Activated CD8-positive, alpha-beta memory T cell treated with anti-CD3 and anti-CD28 coated beads for 4 hours (primary cell): ENCODE data around the gene ASH1L.
"Not testable (repeated sequence)": the region's sequence is repeated elsewhere in the genome, so short reads cannot be mapped to it uniquely, and the experiment has no call there.

Experiments used
- DNase-seq, 2 donors: peaks; one replicate each; pipeline ENCODE4 v3.0.0-alpha.2; 2020; ENCODE audit warnings: low read depth in 2 of 2

ASH1L gene

GRCh38 chr1:155437405-155437804, 125.2 kb downstream of the ASH1L start:
- DNase-seq, result no peak

- not testable (repeated sequence) for DNase-seq
Measured at GRCh38 chr1:155433831-155434389, 128.7 kb downstream of the ASH1L start.

GRCh38 chr1:155433128-155433830, 129.3 kb downstream of the ASH1L start:
- not testable (repeated sequence) for DNase-seq

DNA sequence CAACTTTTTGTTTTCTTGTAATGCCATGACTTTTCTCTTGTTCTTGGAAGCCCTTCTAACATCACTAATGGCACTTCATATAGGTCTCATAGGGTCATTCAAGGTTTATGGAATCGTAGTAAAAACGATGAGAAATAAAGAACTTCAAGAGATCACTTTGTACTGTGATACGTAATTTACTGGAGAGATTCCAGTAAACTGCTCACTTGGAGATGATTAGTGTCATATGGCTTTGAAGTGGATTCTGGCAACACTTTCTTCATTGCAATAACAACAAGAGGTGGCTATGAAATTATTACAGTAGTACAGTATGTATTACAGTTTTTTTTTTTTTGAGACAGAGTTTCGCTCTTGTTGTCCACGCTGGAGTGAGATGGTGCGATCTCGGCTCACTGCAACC, 138.5 kb downstream of the ASH1L start:
- no peak for DNase-seq

GRCh38 chr1:155420788-155421187, 141.8 kb downstream of the ASH1L start:
- no peak for DNase-seq

DNA sequence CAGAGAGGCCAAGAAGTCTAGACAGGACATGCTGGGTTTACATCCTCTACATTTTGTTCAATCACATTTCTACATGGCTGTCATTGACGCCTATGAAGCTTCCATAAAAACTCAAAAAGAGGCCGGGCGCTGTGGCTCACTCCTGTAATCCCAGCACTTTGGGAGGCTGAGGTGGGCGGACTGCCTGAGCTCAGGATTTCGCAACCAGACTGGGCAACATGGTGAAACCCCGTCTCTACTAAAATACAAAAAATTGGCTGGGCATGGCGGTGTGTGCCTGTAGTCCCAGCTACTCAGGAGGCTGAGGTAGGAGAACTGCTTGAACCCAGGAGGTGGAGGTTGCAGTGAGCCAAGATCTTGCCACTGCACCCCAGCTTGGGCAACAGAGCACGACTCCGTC, 150.8 kb downstream of the ASH1L start:
- not testable (repeated sequence) for DNase-seq

DNA sequence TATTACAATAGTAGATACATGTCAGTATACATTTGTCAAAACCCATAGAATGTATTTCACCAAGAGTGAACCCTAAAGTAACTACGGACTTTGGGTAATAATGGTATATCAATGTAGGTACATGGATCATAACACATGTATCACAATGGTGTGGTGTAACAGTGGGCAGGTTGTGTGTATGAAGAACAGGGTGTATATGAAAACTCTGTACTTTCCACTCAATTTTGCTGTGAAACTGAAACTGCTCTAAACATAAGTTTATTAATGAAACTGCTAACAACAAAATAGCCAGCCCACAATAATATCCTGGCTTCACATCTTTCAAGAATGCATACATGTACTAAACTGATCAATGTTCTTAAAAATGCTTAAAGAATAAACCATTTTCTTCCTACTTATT, 151.7 kb downstream of the ASH1L start:
- no peak for DNase-seq

DNA sequence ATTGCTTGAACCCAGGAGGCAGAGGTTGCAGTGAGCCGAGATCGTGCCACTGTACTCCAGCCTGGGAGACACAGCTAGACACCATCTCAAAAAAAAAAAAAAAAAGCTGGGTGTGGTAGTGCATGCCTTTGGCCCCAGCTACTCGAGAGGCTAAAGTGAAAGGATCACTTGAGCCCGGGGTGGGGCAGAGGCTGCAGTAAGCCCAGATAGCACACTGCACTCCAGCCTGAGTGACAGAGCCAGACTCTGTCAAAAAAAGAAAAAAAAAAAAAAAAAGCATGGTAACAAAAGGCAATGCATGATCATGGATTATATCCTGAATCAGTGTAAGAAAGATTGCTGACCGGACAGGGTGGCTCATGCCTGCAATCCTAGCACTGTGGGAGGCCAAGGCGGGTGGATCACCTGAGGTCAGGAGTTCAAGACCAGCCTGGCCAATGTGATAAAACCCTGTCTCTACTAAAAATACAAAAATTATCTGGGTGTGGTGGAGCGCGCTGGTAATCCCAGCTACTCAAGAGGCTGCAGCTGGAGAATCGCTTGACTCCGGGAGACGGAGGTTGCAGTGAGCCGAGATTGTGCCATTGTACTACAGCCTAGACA, 165.6 kb downstream of the ASH1L start:
- no peak for DNase-seq

DNA sequence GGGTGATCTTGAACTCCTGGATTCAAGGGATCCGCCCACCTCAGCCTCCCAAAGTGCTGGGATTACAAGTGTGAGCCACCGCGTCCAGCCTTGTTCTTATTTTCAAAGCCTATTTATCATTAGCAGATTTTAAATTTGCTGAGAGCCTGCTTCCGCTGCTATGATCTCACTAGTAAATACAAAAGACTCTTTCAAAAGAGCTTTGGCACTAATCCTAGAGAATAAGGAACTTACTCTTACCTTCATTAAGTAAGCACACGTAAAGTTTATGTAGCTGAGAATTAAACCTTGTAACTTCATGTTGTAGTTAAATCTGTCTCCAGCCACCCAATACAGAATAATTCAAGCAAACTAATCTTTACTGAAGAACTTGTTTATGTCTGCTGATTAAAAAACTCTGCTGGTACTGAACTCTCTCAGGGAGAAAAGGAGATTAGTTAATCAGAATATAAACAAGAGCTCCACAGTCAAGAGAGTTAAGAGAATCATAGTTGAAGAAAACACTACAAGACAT, 169.6 kb downstream of the ASH1L start:
- no peak for DNase-seq

GRCh38 chr1:155389826-155390225, 172.8 kb downstream of the ASH1L start:
- DNase-seq, result no peak

- not testable (repeated sequence) for DNase-seq
Measured at GRCh38 chr1:155385836-155386235, 176.8 kb downstream of the ASH1L start.

GRCh38 chr1:155383406-155383805, 179.2 kb downstream of the ASH1L start:
- no peak for DNase-seq

- no peak for DNase-seq
Measured at GRCh38 chr1:155379631-155380090, 182.9 kb downstream of the ASH1L start.

- no peak for DNase-seq
Measured at GRCh38 chr1:155379180-155379579, 183.4 kb downstream of the ASH1L start.

DNA sequence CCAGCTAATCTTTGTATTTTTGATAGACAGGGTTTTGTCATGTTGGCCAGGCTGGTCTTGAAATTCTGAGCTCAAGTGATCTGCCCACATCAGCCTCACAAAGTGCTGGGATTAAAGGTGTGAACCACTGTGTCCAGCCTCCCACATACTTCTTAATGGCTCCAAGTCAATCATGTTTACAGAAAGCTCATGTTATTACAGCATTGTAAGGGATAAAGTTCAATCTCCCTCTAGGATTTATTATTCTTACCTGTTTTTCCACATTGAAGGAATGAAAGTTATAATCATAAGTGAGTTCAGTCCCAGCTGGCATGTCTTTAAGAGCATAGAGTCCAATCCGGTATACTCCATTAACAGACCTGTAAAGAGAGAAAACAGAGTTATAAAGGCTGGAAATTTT, 202.6 kb downstream of the ASH1L start:
- no peak for DNase-seq

GRCh38 chr1:155352631-155353030, 210.0 kb downstream of the ASH1L start:
- no peak for DNase-seq

- no peak for DNase-seq
Measured at GRCh38 chr1:155342842-155343241, 219.8 kb downstream of the ASH1L start.

- no peak for DNase-seq
Measured at GRCh38 chr1:155339515-155340097, 223.0 kb downstream of the ASH1L start.

DNA sequence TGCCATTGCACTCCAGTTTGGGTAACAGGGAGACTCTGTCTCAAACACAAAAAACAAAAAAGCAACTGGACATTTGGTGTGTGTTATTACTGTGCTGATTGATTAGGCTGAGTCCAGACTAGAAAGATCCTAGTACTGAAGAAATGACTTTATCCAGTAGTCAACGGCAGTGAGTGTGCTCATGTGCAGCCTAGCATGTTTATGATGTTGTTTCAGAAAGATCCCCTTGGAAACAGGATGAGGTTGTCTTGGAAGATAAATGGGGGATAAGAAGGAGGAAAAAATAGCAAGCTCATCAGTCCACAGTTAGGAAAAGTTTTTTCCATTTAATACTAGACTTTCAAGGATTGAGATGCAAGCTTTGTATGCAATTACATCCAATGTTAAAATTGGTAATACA, 227.6 kb downstream of the ASH1L start:
- DNase-seq, result no peak

DNA sequence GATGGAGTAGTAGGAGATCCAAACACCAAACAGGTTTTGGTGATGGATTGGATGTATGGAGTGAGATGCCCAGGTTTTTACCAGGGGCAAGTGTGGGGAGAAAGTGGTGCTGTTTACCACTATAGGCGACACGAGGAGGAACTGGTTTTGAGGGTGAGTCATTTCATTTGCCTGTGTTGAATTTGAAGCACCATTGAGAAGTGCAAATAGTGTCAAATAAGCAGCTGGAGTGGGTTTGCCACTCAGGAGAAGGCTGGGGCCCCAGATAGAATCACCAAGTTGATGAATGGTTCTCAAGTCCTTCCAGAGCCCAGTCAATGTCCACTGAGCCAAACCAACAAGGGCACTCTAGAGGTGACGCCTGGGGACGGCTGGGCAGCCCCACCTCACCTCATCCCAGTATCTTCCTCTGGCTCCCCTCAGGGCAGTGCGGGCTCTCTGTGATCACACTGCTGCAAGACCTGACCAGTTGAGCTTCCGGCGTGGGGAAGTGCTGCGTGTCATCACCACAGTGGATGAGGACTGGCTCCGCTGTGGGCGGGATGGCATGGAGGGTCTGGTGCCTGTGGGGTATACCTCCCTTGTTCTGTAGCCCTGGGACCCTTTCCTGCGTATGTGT, 232.5 kb downstream of the ASH1L start:
- no peak for DNase-seq

DNA sequence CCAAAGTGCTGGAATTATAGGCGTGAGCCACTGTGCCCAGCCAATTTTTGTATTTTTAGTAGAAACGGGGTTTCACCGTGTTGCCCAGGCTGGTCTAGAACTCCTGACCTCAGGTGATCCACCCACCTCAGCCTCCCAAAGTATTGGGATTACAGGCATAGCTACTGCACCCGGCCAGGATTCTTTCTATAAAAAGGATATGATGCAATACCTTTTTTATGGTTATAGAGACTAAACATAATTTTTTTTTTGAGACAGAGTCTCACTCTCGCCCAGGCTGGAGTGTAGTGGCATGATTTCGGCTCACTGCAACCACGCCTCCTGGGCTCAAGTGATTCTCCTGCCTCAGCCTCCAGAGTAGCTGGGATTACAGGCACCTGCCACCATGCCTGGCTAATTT, 233.7 kb downstream of the ASH1L start:
- not testable (repeated sequence) for DNase-seq

DNA sequence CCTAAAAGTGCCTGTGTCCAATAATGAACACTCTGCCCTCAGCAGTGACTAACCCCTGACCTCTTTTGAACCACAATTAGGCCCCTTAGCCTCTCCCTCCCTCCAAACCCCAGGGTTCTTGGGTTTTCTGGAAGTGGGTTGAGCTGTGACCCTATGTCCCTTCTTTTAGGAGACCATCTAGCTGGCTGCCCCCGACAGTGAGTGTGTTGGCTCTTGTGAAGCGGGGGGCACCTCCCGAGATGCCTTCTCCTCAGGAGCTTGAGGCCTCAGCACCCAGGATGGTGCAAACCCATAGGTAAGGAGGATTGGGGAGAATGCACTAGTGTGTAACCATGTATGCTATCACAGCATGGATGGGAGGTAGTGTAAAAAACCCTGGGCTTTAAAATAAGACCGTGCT, 234.6 kb downstream of the ASH1L start:
- DNase-seq, result no peak
